PC-9 (cell line): ENCODE results near the gene PGPEP1. TPM values are rescaled to one million over a fixed set of nuclear protein-coding genes. Genes with fewer than 3 reads are reported as not detected.

Source experiments
- BruUV-seq: library from RNA; stranded (reverse); fragments of 400-500 nt; replicated peaks from 2 replicates; lab custom pipeline; 2021; lab: Mats Ljungman, UMichigan
- CTCF ChIA-PET: fragments of 300-600 bp; sonication (Branson Sonifier 250); formaldehyde crosslinking; loops from one replicate; lab custom pipeline; 2022; ENCODE audit warnings: antibody characterized with exemption; lab: Charles Lee
- POLR2A ChIA-PET: fragments of 300-600 bp; sonication (Branson Sonifier 250); formaldehyde crosslinking; loops from one replicate; lab custom pipeline; 2022; ENCODE audit warnings: antibody characterized with exemption; ENCODE audit not compliant: unreplicated experiment; lab: Charles Lee
- DNase-seq, 2 experiments: peaks; one replicate each; pipeline versions ENCODE4 v3.0.0 to v3.0.0-alpha.2; 2015 to 2022; ENCODE audit warnings: mixed read lengths in 1 of 2
- H2AFZ ChIP-seq: fragments of 200-600 bp; sonication (generic); 2 replicates; pipeline ENCODE4 v1.8.1; 2017; ENCODE audit warnings: antibody characterized with exemption
- H3F3A ChIP-seq: fragments of 200-600 bp; sonication (generic); 2 replicates; pipeline ENCODE4 v1.8.1; 2017; ENCODE audit warnings: antibody characterized with exemption, mild to moderate bottlenecking, low read depth; ENCODE audit not compliant: insufficient read depth
- H3K27ac ChIP-seq: fragments of 200-600 bp; sonication (generic); 2 replicates; pipeline ENCODE4 v1.6.1; 2016; ENCODE audit warnings: mixed run types
- H3K27me3 ChIP-seq: fragments of 200-600 bp; sonication (generic); 2 replicates; pipeline ENCODE4 v1.6.1; 2016; ENCODE audit warnings: low read depth, mixed run types; ENCODE audit not compliant: insufficient read depth
- H3K36me3 ChIP-seq: fragments of 200-600 bp; sonication (generic); 2 replicates; pipeline ENCODE4 v1.6.1; 2016; ENCODE audit warnings: low read depth, mixed run types
- H3K4me1 ChIP-seq: fragments of 200-600 bp; sonication (generic); replicated peaks from 2 replicates; pipeline ENCODE4 v1.6.1; 2016; ENCODE audit warnings: mixed run types; ENCODE audit not compliant: insufficient read depth
- H3K4me2 ChIP-seq: fragments of 200-600 bp; sonication (generic); 2 replicates; pipeline ENCODE4 v1.6.1; 2017; ENCODE audit warnings: mixed run types
- H3K4me3 ChIP-seq: fragments of 200-600 bp; sonication (generic); 2 replicates; pipeline ENCODE4 v1.6.1; 2016; ENCODE audit warnings: mixed run types
- H3K79me2 ChIP-seq: fragments of 200-600 bp; sonication (generic); 2 replicates; pipeline ENCODE4 v1.6.1; 2017; ENCODE audit warnings: low read depth, mixed run types
- H3K9me2 ChIP-seq: fragments of 200-600 bp; sonication (generic); 2 replicates; pipeline ENCODE4 v1.8.1; 2017; ENCODE audit warnings: mild to moderate bottlenecking; ENCODE audit not compliant: insufficient read depth
- H3K9me3 ChIP-seq: fragments of 200-600 bp; sonication (generic); 2 replicates; pipeline ENCODE4 v1.8.1; 2016; ENCODE audit warnings: low read depth; ENCODE audit not compliant: insufficient read depth
- H4K20me1 ChIP-seq: fragments of 200-600 bp; sonication (generic); 2 replicates; pipeline ENCODE4 v1.8.1; 2017; ENCODE audit not compliant: insufficient read depth
- CTCF ChIP-seq: fragments of 200-600 bp; sonication (generic); conservative IDR thresholded peaks from 2 replicates; pipeline ENCODE4 v1.6.1; 2017; ENCODE audit warnings: mixed run types, antibody characterized with exemption, mild to moderate bottlenecking, moderate library complexity
- EZH2 ChIP-seq: fragments of 200-600 bp; sonication (generic); IDR thresholded peaks from 2 replicates; pipeline ENCODE4 v1.8.0; 2017; ENCODE audit warnings: antibody characterized with exemption, low read depth
- intact Hi-C: fragments of 100-400 bp; cut with micrococcal nuclease; formaldehyde crosslinking; loops from one replicate; pipeline ENCODE4 v1.10.0; 2022; ENCODE audit not compliant: unreplicated experiment
- total RNA-seq: library from RNA; stranded (reverse); gene quantifications from 2 replicates; pipeline ENCODE4 v1.2.3, GENCODE V29; 2021

Gene PGPEP1
- total RNA-seq, 1 experiment from 2014 or later = 53.6 TPM

- Histone ChIP-seq H3K9me3 (no peaks in the 10 kb centered on the region), H3K79me2 (no peaks in the 10 kb centered on the region), H3K4me2 (peak overlapping the region; percentile 75), H3K4me3 (no peak overlapping the region; the same call in 1 of the 2 replicates), H3K9me2 (no peaks in the 10 kb centered on the region), H3K36me3 (no peaks in the 10 kb centered on the region), H2AFZ (no peak overlapping the region), H3K4me1 (peaks cover 52% of the 10 kb centered on the region), H3K27ac (peak overlapping the region; percentile 98), H3F3A (peaks cover 50% of the 10 kb centered on the region), H3K27me3 (no peaks in the 10 kb centered on the region), H4K20me1 (no peaks in the 10 kb centered on the region)
- no peak for DNase-seq
- BruUV-seq = no TSS peak
- ChIA-PET CTCF (no interaction called here), POLR2A (no interaction called here)
- intact Hi-C loops = no loop called here
- no peak for TF ChIP-seq EZH2
- no peak for TF ChIP-seq CTCF
These were observed 33.1 kb downstream of the PGPEP1 start for GRCh38 chr19:18373407-18373891.

- Histone ChIP-seq H3K4me1 (peaks cover 58% of the 10 kb centered on the region), H3K4me3 (peak overlapping the region; percentile 7; the same call in 1 of the 2 replicates)
- TSS peak; percentile 77 for BruUV-seq
These were observed 33.7 kb downstream of the PGPEP1 start for GRCh38 chr19:18373892-18374629.

GRCh38 chr19:18377026-18377425 lies 36.6 kb downstream of the PGPEP1 start:
- DNase-seq = peak in 1 of 2 experiments; percentile 98
- intact Hi-C loops = no loop called here
- ChIA-PET CTCF (no interaction called here), POLR2A (no interaction called here)
- Histone ChIP-seq H3K4me3 (peak overlapping the region; percentile 4; the same call in 1 of the 2 replicates), H3K4me2 (peak overlapping the region; percentile 65), H3F3A (peaks cover 68% of the 10 kb centered on the region), H3K27me3 (no peaks in the 10 kb centered on the region), H3K27ac (peak overlapping the region; percentile 98), H3K79me2 (no peaks in the 10 kb centered on the region), H3K36me3 (no peaks in the 10 kb centered on the region), H3K4me1 (peaks cover 73% of the 10 kb centered on the region), H2AFZ (no peak overlapping the region), H4K20me1 (no peaks in the 10 kb centered on the region), H3K9me3 (no peaks in the 10 kb centered on the region), H3K9me2 (no peaks in the 10 kb centered on the region)
- BruUV-seq = no TSS peak
- no peak for TF ChIP-seq CTCF
- TF ChIP-seq EZH2 = no peak

More at GRCh38 chr19:18373892-18374629, 33.7 kb downstream of the PGPEP1 start:
- H3K79me2 ChIP-seq = no peaks in the 10 kb centered on the region
- CTCF ChIA-PET = no interaction called here
- H3K9me3 ChIP-seq = no peaks in the 10 kb centered on the region
- H3K36me3 ChIP-seq = no peaks in the 10 kb centered on the region
- peak overlapping the region; percentile 98 for H3K27ac ChIP-seq
- POLR2A ChIA-PET = no interaction called here
- no peaks in the 10 kb centered on the region for H3K9me2 ChIP-seq
- H3K27me3 ChIP-seq = no peaks in the 10 kb centered on the region
- no peak for TF ChIP-seq CTCF
- no peak for TF ChIP-seq EZH2
- intact Hi-C loops = loop anchor here (1.0 kb wide), 1 partner anchor 9 kb away; no protein-coding TSS in a partner anchor
- peak; percentile 93 to 98 for DNase-seq
- H2AFZ ChIP-seq = peak overlapping the region; percentile 48; the same call in 1 of the 2 replicates
- H3F3A ChIP-seq = peaks cover 57% of the 10 kb centered on the region
- peak overlapping the region; percentile 75 for H3K4me2 ChIP-seq
- H4K20me1 ChIP-seq = no peaks in the 10 kb centered on the region
